Measurements from ENCODE around the gene PDK4. TPM values are rescaled to one million over a fixed set of nuclear protein-coding genes. Genes with fewer than 3 reads are reported as not detected.

The PDK4 gene
- total and polyA plus RNA-seq, 11 donors, result 45.6 to 4,362 (median 173) TPM

- intact Hi-C loops (cut with DNase I), result loop anchor here in 2 of 10 donors (5.0 to 10.0 kb wide), 2 partner anchors 76 to 167 kb away; partner anchors contain the start of gene PON2 (in 1 of the 2)
- Histone ChIP-seq H3K4me1 (peaks cover 2 to 63% (median 20%) of the 10 kb centered on the region in 12 donors), H3K27ac (peak overlapping the region in 2 of 12 donors; percentile 30 to 98), H3K4me3 (no peak overlapping the region), H3K27me3 (no peaks in the 10 kb centered on the region), H3K36me3 (no peaks in the 10 kb centered on the region), H3K9me3 (no peaks in the 10 kb centered on the region)
- TF ChIP-seq POLR2A (IDR thresholded peaks at IDR 0.05), result no peak
- no peak for TF ChIP-seq CTCF (IDR thresholded peaks at IDR 0.05)
- DNase-seq (no peak), ATAC-seq (no peak)
- WGBS, 4 donors, result 90 to 95% (median 92%) methylated on average over 4 of the region's 4 CpGs
These were observed 5.0 kb upstream of the PDK4 start for GRCh38 chr7:95601316-95601715.

- H3K27me3 ChIP-seq, result no peaks in the 10 kb centered on the region
- no peaks in the 10 kb centered on the region for H3K9me3 ChIP-seq
- ATAC-seq, result peak; percentile 16 to 48 (median 43)
- H3K4me3 ChIP-seq, result no peak overlapping the region
- intact Hi-C loops (cut with DNase I), result loop anchor here in 7 of 10 donors (5.0 kb wide), 3 partner anchors 52 to 88 kb away; no protein-coding TSS in a partner anchor
- peak overlapping the region in 11 of 12 donors; percentile 67 to 99 (median 96) for H3K27ac ChIP-seq
- TF ChIP-seq CTCF (IDR thresholded peaks at IDR 0.05) (no peak), POLR2A (IDR thresholded peaks at IDR 0.05) (no peak)
- no peak for DNase-seq
- H3K4me1 ChIP-seq, result peaks cover 2 to 51% (median 28%) of the 10 kb centered on the region in 12 donors
- peaks cover 4 to 17% (median 9%) of the 10 kb centered on the region in 9 donors for H3K36me3 ChIP-seq
These were observed 2.8 kb upstream of the PDK4 start for GRCh38 chr7:95599069-95599468.

DNA sequence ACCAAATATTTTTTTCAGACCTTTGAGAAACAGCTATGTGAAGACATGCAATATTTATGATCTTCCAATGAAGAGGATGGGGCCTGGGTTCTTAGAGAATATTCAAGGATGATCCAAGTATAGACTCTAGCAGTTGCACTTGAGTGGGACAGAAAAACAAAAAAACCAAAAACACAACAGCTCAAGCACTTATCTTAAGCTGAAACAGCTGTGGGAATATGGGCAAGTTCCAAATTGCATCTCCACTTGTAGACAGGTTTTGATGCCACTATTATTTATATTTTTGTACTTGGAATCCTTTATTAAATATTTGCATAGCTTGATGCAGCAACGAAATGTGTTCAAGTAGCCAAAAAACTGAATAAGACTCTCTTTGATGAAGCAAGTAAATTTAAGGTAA lies 2.2 kb upstream of the PDK4 start:
- H3K9me3 ChIP-seq, result no peaks in the 10 kb centered on the region
- TF ChIP-seq CTCF (IDR thresholded peaks at IDR 0.05) (no peak), POLR2A (IDR thresholded peaks at IDR 0.05) (no peak)
- H3K4me1 ChIP-seq, result peaks cover 2 to 51% (median 30%) of the 10 kb centered on the region in 12 donors
- WGBS, 4 donors, result 47 to 61% (median 50%) methylated on average over 1 of the region's 1 CpG
- H3K27me3 ChIP-seq, result no peaks in the 10 kb centered on the region
- peak overlapping the region in 11 of 12 donors; percentile 67 to 99 (median 96) for H3K27ac ChIP-seq
- H3K36me3 ChIP-seq, result peaks cover 6 to 23% (median 13%) of the 10 kb centered on the region in 9 donors
- no peak overlapping the region for H3K4me3 ChIP-seq
- DNase-seq (no peak), ATAC-seq (no peak)
- intact Hi-C loops (cut with DNase I), result loop anchor here in 7 of 10 donors (5.0 kb wide), 3 partner anchors 51 to 89 kb away; no protein-coding TSS in a partner anchor

- intact Hi-C loops (cut with DNase I), result loop anchor here in 9 of 10 donors (1.0 to 5.0 kb wide), 9 partner anchors 13 to 92 kb away; no protein-coding TSS in a partner anchor
- Histone ChIP-seq H3K4me1 (peaks cover 6 to 68% (median 47%) of the 10 kb centered on the region in 12 donors), H3K36me3 (peaks cover 6 to 49% (median 41%) of the 10 kb centered on the region in 9 donors), H3K27ac (peak overlapping the region; percentile 87 to 99 (median 96)), H3K27me3 (no peaks in the 10 kb centered on the region), H3K9me3 (no peaks in the 10 kb centered on the region), H3K4me3 (peak overlapping the region; percentile 70 to 98 (median 84))
- DNase-seq (peak in 1 of 5 donors; percentile 25), ATAC-seq (no peak)
- WGBS, 4 donors, result 4 to 15% (median 7%) methylated on average over 7 to 8 of the region's 8 CpGs
- TF ChIP-seq POLR2A (IDR thresholded peaks at IDR 0.05), result no peak
- no peak for TF ChIP-seq CTCF (IDR thresholded peaks at IDR 0.05)
These were observed 544 bp downstream of the PDK4 start for GRCh38 chr7:95595746-95596197.

Data from heart left ventricle (tissue), 16 donors.